Prostate gland (tissue), 2 donors: ENCODE data around the gene GTF2I. TPM values are rescaled to one million over a fixed set of nuclear protein-coding genes. Genes with fewer than 3 reads are reported as not detected.
"Not testable (repeated sequence)": the region's sequence is repeated elsewhere in the genome, so short reads cannot be mapped to it uniquely, and the experiment has no call there.

Source experiments
- DNase-seq: peaks from one replicate; pipeline ENCODE4 v3.0.0-alpha.2; 2019; ENCODE audit warnings: low spot score
- H3K27ac ChIP-seq, 2 donors: fragments of 200-600 bp; sonication (generic); 2 replicates each; pipeline ENCODE4 v1.5.1; 2017 to 2019
- H3K27me3 ChIP-seq: fragments of 200-600 bp; sonication (generic); replicated peaks from 2 replicates; pipeline ENCODE4 v1.5.1; 2019; ENCODE audit not compliant: insufficient read depth
- H3K36me3 ChIP-seq, 2 donors: fragments of 200-600 bp; sonication (generic); 1 replicate in 1 of 2; 2 replicates in 1 of 2; pipeline versions ENCODE4 v1.5.1 to v1.8.1; 2017 to 2019
- H3K4me1 ChIP-seq: fragments of 200-600 bp; sonication (generic); replicated peaks from 2 replicates; pipeline ENCODE4 v1.5.1; 2019
- H3K4me3 ChIP-seq, 2 donors: fragments of 200-600 bp; sonication (generic); 2 replicates each; pipeline ENCODE4 v1.5.1; 2017 to 2019
- H3K9me3 ChIP-seq: fragments of 200-600 bp; sonication (generic); 2 replicates; pipeline ENCODE4 v1.5.1; 2017
- WGBS: methylation state at CpG from one replicate; pipeline ENCODE4 v1.1.5; 2018; 5-methylcytosine and 5-hydroxymethylcytosine counted together
- intact Hi-C: fragments of 100-400 bp; cut with DNase I; formaldehyde crosslinking; loops from one replicate; pipeline ENCODE4 v1.14.2; 2022
- total RNA-seq, 2 donors: library from RNA; depleted of rRNA; stranded (reverse); fragments of >200 nt; gene quantifications; one replicate each; pipeline ENCODE4 v1.1.0, GENCODE V29; 2016

GTF2I gene
- total RNA-seq, 2 donors from 2014 or later, result 149 to 212 TPM

GRCh38 chr7:74788369-74789150 is 131.0 kb downstream of the GTF2I start:
- H3K4me1 ChIP-seq, H3K27me3 ChIP-seq, H3K27ac ChIP-seq, H3K9me3 ChIP-seq, intact Hi-C loops, H3K36me3 ChIP-seq: not testable (repeated sequence)
- peak overlapping the region; percentile 10 to 19 for H3K4me3 ChIP-seq
- DNase-seq, result peak; percentile 93
- 0% methylated on average over 17 of the region's 82 CpGs for WGBS

- H3K27ac ChIP-seq, H3K27me3 ChIP-seq, intact Hi-C loops, H3K4me3 ChIP-seq, DNase-seq, H3K36me3 ChIP-seq, H3K4me1 ChIP-seq, H3K9me3 ChIP-seq: not testable (repeated sequence)
- WGBS, result no CpG with 5 or more reads among the region's 24 CpGs
These were observed 131.8 kb downstream of the GTF2I start for GRCh38 chr7:74789200-74789736.

- H3K36me3 ChIP-seq, H3K4me1 ChIP-seq, intact Hi-C loops, H3K4me3 ChIP-seq, DNase-seq, H3K9me3 ChIP-seq, H3K27ac ChIP-seq, H3K27me3 ChIP-seq: not testable (repeated sequence)
- 91% methylated on average over 5 of the region's 27 CpGs for WGBS
These were observed 140.5 kb downstream of the GTF2I start for GRCh38 chr7:74797848-74798622.

GRCh38 chr7:74798644-74799043 is 141.1 kb downstream of the GTF2I start:
- WGBS, result 53% methylated on average over 1 of the region's 4 CpGs
- H3K27ac ChIP-seq, DNase-seq, H3K9me3 ChIP-seq, H3K27me3 ChIP-seq, intact Hi-C loops, H3K4me3 ChIP-seq, H3K4me1 ChIP-seq, H3K36me3 ChIP-seq: not testable (repeated sequence)

Other genes with a start within 250 kb of the GTF2I start
- gene GTF2IRD1, start 203.8 kb upstream of the GTF2I start, total RNA-seq, result 10 to 100 TPM; 24.0 to 36.6 TPM
- gene NCF1, start 116.3 kb downstream of the GTF2I start, total RNA-seq, result 1 to 10 TPM; 1.6 to 2.0 TPM
- 10 to 100 TPM; 23.4 to 36.0 TPM for gene GTF2IRD2, start 193.9 kb downstream of the GTF2I start, total RNA-seq